Adrenal gland (tissue), 5 donors: Measurements from ENCODE around the gene NR5A1.

ENCODE experiments used
- CTCF ChIP-seq, 6 experiments: fragments of 450-650 bp in 4 of 6; fragments of 200-600 bp in 2 of 6; sonication (generic) in 1 of 6; IDR thresholded peaks; 1 replicate in 5 of 6; 2 replicates in 1 of 6; pipeline versions ENCODE4 v1.5.1 to v1.8.0; 2016 to 2021; ENCODE audit warnings: antibody characterized with exemption in 6 of 6, mild to moderate bottlenecking in 2 of 6, moderate library complexity in 1 of 6
- POLR2A ChIP-seq, 2 donors: fragments of 450-650 bp; IDR thresholded peaks; one replicate each; pipeline ENCODE4 v1.6.1; 2017; ENCODE audit warnings: antibody characterized with exemption in 2 of 2, mild to moderate bottlenecking in 2 of 2, moderate library complexity in 1 of 2
- donor health status: DM: no; HTN: no; CAD: no.

GRCh38 chr9:124439086-124439485, 68.1 kb downstream of the NR5A1 start:
- no peak for TF ChIP-seq CTCF (IDR thresholded peaks at IDR 0.05)
- no peak for TF ChIP-seq POLR2A (IDR thresholded peaks at IDR 0.05)
